ENCODE results near the gene HPS1. TPM values are rescaled to one million over a fixed set of nuclear protein-coding genes. Genes with fewer than 3 reads are reported as not detected.

Gene HPS1
- polyA plus RNA-seq, 1 of the 3 experiments (the other 2 are of a cell fraction) = 41.4 TPM

DNA sequence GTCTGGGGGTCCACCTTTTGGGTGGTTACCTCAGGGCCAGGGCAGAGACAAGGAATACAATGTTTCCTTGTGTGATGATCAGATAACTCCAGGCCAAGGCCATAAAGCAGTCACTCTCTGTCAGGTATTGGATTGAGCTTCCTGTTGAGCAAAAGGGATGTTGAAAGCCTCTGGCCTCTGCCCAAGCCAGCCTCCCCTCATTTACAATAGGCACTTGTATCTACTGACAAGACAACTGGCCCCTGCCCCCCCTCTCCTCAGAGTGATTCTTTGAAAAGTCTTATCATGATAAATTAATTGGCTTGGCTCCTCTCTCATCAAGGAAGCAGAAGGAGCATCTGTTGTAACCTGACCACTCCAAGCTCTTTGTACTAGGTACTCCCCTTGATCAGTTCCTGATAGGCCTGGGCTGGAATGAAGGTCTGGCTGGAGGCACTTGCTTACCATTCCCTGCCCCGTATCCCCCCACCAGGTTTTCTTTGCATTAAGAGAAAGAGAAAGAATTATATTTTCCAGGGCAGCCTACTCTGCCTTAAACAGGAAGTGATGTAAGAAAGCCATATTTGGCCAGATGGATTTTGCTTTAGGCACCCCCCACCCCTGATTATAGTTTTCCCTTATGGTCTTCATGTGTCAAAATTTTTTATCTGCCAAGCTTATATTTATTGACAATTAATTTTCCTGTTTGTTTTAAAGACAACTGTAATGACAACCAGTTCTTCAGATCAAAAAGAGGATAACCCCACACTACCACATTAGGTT lies 42.1 kb upstream of the HPS1 start (continued):
- TF ChIP-seq, protein P1, sequence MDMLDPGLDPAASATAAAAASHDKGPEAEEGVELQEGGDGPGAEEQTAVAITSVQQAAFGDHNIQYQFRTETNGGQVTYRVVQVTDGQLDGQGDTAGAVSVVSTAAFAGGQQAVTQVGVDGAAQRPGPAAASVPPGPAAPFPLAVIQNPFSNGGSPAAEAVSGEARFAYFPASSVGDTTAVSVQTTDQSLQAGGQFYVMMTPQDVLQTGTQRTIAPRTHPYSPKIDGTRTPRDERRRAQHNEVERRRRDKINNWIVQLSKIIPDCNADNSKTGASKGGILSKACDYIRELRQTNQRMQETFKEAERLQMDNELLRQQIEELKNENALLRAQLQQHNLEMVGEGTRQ (IDR thresholded peaks at IDR 0.05; ENCODE audit: borderline replicate concordance, low read depth, low read length) = no peak
- TF ChIP-seq GATA2 (CRISPR knock-in tag; IDR thresholded peaks at IDR 0.05) = no peak
- no peak for TF ChIP-seq FOXJ3 (CRISPR knock-in tag; IDR thresholded peaks at IDR 0.05)
- TF ChIP-seq, protein P2, sequence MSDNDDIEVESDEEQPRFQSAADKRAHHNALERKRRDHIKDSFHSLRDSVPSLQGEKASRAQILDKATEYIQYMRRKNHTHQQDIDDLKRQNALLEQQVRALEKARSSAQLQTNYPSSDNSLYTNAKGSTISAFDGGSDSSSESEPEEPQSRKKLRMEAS (IDR thresholded peaks at IDR 0.05; ENCODE audit: low read depth) = no peak
- no peak for TF ChIP-seq GABPA (IDR thresholded peaks at IDR 0.05; ENCODE audit: low read depth)

DNA sequence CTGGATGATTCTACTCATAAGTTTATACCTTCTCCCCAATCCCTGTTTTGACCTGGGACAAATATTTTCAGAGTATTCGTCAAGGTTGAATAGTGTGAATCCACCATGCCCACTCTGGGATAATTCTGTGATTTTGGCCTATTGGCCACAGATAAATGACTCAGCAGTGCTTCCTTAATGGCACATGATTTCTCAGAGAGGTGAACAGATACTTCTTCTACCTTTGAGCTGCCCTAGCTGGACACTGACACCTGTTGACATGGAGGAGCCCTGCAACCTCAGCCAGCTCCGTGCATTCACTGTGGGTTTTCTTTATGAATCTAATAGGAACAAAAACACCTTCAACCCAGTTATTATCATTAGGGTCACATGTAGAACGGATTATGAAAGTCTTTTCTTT lies 40.9 kb upstream of the HPS1 start:
- no peak for DNase-seq
- TF ChIP-seq FOSL2 (IDR thresholded peaks at IDR 0.05; ENCODE audit: borderline replicate concordance, low read depth) (no peak), RFX5 (IDR thresholded peaks at IDR 0.05; ENCODE audit: low read length) (no peak), RCOR1 (IDR thresholded peaks at IDR 0.05; ENCODE audit: low read length) (no peak), POLR2AphosphoS5 (IDR thresholded peaks at IDR 0.05; ENCODE audit: low read depth, low read length) (no peak), NRF1 (IDR thresholded peaks at IDR 0.05; ENCODE audit: low read depth, low read length) (no peak)
- no peak overlapping the region for H3K4me2 ChIP-seq
- H3K9me3 ChIP-seq = no peaks in the 10 kb centered on the region
- H3K4me3 ChIP-seq (ENCODE audit: low read depth in 2 of 2, low read length in 1 of 2) = no peak overlapping the region
- 13% methylated on average over 3 of the region's 3 CpGs for WGBS (ENCODE audit: low lambda C conversion rate)
- ChIA-PET CTCF (interaction anchor here (1.2 kb wide), 1 partner anchor 9 kb away, joined by 4 read pairs; no protein-coding TSS in a partner anchor), POLR2A (no interaction called here)
- H4K20me1 ChIP-seq (ENCODE audit: insufficient read depth) = no peaks in the 10 kb centered on the region
- H3K9ac ChIP-seq = no peak overlapping the region
- H3F3A ChIP-seq (replicated peaks; ENCODE audit: insufficient read depth) = peaks cover 3% of the 10 kb centered on the region
- H3K27ac ChIP-seq (ENCODE audit: low read depth in 2 of 2, low read length in 1 of 2) = no peak overlapping the region
- no peaks in the 10 kb centered on the region for H3K9me2 ChIP-seq
- H3K27me3 ChIP-seq (ENCODE audit: insufficient read depth) = no peaks in the 10 kb centered on the region
- no peaks in the 10 kb centered on the region for H3K4me1 ChIP-seq (ENCODE audit: control insufficient read depth in 1 of 2, insufficient read depth in 2 of 2, low read depth in 1 of 2, low read length in 1 of 2)
- H2AFZ ChIP-seq (ENCODE audit: low read depth) = no peak overlapping the region
- no peaks in the 10 kb centered on the region for H3K79me2 ChIP-seq (ENCODE audit: insufficient read depth)
- H3K36me3 ChIP-seq (replicated peaks in 1 of 2; ENCODE audit: control insufficient read depth in 1 of 2, insufficient read depth in 2 of 2, low read length in 1 of 2) = no peaks in the 10 kb centered on the region

DNA sequence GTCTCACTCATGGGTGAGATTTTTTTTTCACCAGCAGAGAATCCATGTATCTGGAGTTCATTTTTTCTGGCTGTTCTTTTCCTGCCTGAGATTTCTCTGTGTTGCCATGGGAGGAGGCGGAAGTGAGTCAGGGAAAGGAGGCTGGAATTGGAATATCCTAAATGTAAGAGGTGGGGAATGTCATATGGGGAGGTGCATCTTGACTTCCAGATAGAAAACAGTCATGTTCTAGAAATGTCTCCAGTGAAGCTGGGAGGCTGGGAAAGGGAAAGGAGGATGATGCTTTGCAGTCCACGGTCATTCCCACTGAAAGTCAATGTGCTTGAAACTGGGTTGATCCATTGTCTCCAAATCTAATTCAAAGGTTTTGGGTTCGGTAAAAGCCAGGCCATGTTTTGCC lies 39.7 kb upstream of the HPS1 start:
- Histone ChIP-seq H3K27ac (ENCODE audit: low read depth in 2 of 2, low read length in 1 of 2) (peak overlapping the region in 1 of 2 experiments; percentile 70; a peak in 2 of 4 replicates), H2AFZ (ENCODE audit: low read depth) (peak overlapping the region; percentile 82; the same call in 1 of the 2 replicates), H3K4me1 (ENCODE audit: control insufficient read depth in 1 of 2, insufficient read depth in 2 of 2, low read depth in 1 of 2, low read length in 1 of 2) (no peaks in the 10 kb centered on the region), H3K79me2 (ENCODE audit: insufficient read depth) (no peaks in the 10 kb centered on the region), H3K9me3 (no peaks in the 10 kb centered on the region), H3K4me3 (ENCODE audit: low read depth in 2 of 2, low read length in 1 of 2) (no peak overlapping the region), H3K9me2 (no peaks in the 10 kb centered on the region), H3K9ac (peak overlapping the region; percentile 41; the same call in 1 of the 2 replicates), H3K4me2 (no peak overlapping the region), H3K27me3 (ENCODE audit: insufficient read depth) (no peaks in the 10 kb centered on the region), H3F3A (replicated peaks; ENCODE audit: insufficient read depth) (peaks cover 3% of the 10 kb centered on the region), H3K36me3 (replicated peaks in 1 of 2; ENCODE audit: control insufficient read depth in 1 of 2, insufficient read depth in 2 of 2, low read length in 1 of 2) (no peaks in the 10 kb centered on the region), H4K20me1 (ENCODE audit: insufficient read depth) (no peaks in the 10 kb centered on the region)
- DNase-seq = no peak
- TF ChIP-seq, protein P3, sequence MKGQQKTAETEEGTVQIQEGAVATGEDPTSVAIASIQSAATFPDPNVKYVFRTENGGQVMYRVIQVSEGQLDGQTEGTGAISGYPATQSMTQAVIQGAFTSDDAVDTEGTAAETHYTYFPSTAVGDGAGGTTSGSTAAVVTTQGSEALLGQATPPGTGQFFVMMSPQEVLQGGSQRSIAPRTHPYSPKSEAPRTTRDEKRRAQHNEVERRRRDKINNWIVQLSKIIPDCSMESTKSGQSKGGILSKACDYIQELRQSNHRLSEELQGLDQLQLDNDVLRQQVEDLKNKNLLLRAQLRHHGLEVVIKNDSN (IDR thresholded peaks at IDR 0.05; ENCODE audit: borderline replicate concordance, low read depth) = no peak
- no peak for TF ChIP-seq RFX5 (IDR thresholded peaks at IDR 0.05; ENCODE audit: low read length)
- no peak for TF ChIP-seq RCOR1 (IDR thresholded peaks at IDR 0.05; ENCODE audit: low read length)
- TF ChIP-seq GABPA (IDR thresholded peaks at IDR 0.05; ENCODE audit: low read depth) = no peak
- TF ChIP-seq, protein P4, sequence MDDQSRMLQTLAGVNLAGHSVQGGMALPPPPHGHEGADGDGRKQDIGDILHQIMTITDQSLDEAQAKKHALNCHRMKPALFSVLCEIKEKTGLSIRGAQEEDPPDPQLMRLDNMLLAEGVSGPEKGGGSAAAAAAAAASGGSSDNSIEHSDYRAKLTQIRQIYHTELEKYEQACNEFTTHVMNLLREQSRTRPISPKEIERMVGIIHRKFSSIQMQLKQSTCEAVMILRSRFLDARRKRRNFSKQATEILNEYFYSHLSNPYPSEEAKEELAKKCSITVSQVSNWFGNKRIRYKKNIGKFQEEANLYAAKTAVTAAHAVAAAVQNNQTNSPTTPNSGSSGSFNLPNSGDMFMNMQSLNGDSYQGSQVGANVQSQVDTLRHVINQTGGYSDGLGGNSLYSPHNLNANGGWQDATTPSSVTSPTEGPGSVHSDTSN (IDR thresholded peaks at IDR 0.05) = no peak
- no peak for TF ChIP-seq GATA2 (CRISPR knock-in tag; IDR thresholded peaks at IDR 0.05)
- no peak for TF ChIP-seq JUND (IDR thresholded peaks at IDR 0.05)
- no peak for TF ChIP-seq MXI1 (IDR thresholded peaks at IDR 0.05; ENCODE audit: low read depth, low read length)
- no peak for TF ChIP-seq FOXM1 (IDR thresholded peaks at IDR 0.05; ENCODE audit: low read depth)
- no peak for TF ChIP-seq RAD21 (IDR thresholded peaks at IDR 0.05; ENCODE audit: low read length)
- no peak for TF ChIP-seq CHD2 (IDR thresholded peaks at IDR 0.05; ENCODE audit: low read length, partially characterized antibody)
- no peak for TF ChIP-seq NRF1 (IDR thresholded peaks at IDR 0.05; ENCODE audit: low read depth, low read length)
- TF ChIP-seq RXRA (IDR thresholded peaks at IDR 0.05; ENCODE audit: borderline replicate concordance, low read depth) = no peak
- TF ChIP-seq POLR2AphosphoS5 (IDR thresholded peaks at IDR 0.05; ENCODE audit: low read depth, low read length) = no peak
- 24% methylated on average over 3 of the region's 3 CpGs for WGBS (ENCODE audit: low lambda C conversion rate)
- ChIA-PET CTCF (interaction anchor here (1.2 kb wide), 1 partner anchor 20 kb away, joined by 3 read pairs; no protein-coding TSS in a partner anchor), POLR2A (no interaction called here)

Measured in SK-N-SH (cell line).